GM19452 (cell line): ENCODE results near the gene IDH3G.
A peak's percentile ranks its signal among the peaks of the same experiment; 100 is the strongest.

ENCODE experiments used
- ATAC-seq: cut with Tn5 transposase; IDR thresholded peaks from one replicate; pipeline ENCODE4 v1.9.1; 2021; ENCODE audit not compliant: unreplicated experiment

The IDH3G gene

GRCh38 chrX:153773741-153774575 is 20.2 kb downstream of the IDH3G start:
- ATAC-seq, result no peak

- ATAC-seq, result no peak
Observed at GRCh38 chrX:153773218-153773611, 21.0 kb downstream of the IDH3G start.

DNA sequence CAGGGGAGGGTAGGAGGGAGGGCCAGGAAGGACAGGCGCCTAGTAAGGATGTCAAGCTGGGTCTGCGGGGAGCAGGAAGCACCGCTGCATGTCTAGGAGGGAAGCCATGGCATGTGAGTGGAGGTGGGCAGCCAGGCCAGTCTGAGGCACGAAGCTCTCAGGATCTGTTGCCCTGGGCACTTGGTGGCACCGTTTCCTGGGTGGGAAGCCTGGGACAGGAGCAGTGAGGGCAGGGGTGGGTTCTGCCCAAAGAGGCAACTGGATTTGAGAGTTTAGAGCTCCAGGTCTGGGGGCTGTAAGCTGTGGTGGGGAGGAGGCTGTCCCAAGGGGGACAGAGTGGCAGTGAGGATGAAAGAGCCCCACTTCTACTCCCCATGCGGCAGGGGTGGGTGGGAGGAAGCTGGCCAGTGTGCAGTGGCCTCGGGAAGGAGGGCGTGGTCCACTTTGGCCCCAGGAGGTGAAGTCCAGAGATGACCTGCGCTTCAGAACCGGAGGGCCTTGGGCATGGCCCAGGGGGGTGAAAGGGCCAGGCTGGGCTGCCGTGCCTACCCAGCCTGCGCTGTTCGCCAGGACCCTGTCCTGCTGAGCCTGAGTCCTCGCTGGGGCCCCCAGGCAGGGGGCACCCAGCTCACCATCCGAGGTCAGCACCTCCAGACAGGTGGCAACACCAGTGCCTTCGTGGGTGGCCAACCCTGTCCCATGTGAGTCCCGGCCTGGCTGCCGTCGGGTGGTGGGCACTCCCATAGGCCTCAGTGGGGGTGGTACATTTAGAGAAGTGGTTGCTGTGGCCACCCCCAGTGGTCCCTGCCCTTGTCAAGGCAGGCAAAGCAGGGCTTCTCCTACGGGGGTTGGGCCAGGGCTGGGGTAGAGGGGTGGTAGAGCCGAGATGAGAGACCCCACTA is 21.6 kb downstream of the IDH3G start:
- ATAC-seq, result no peak

GRCh38 chrX:153771415-153772315 is 22.5 kb downstream of the IDH3G start:
- ATAC-seq, result no peak

GRCh38 chrX:153770601-153771414 is 23.4 kb downstream of the IDH3G start:
- no peak for ATAC-seq

- ATAC-seq, result no peak
Observed at GRCh38 chrX:153769865-153770600, 24.1 kb downstream of the IDH3G start.

GRCh38 chrX:153769158-153769864 is 24.9 kb downstream of the IDH3G start:
- no peak for ATAC-seq

- ATAC-seq, result no peak
Observed at GRCh38 chrX:153768311-153769157, 25.6 kb downstream of the IDH3G start.

DNA sequence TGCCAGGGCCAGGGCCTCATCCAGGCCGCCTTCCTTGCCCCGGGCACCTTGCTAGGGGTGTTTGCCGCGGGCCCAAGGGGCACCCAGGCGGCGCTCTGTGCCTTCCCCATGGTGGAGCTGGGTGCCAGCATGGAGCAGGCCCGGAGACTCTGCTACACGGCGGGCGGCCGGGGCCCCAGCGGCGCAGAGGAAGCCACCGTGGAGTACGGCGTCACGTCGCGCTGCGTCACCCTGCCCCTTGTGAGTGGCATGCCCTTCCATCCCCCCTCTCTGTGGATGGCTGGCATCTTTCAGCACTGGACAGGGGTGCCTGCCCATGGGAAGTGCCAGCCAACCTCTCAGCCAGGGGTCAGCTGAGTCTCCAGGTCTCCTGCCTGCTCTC is 26.5 kb downstream of the IDH3G start:
- ATAC-seq, result no peak

GRCh38 chrX:153766871-153767673 is 27.1 kb downstream of the IDH3G start:
- ATAC-seq, result no peak

GRCh38 chrX:153766098-153766817 is 27.9 kb downstream of the IDH3G start:
- ATAC-seq, result no peak

DNA sequence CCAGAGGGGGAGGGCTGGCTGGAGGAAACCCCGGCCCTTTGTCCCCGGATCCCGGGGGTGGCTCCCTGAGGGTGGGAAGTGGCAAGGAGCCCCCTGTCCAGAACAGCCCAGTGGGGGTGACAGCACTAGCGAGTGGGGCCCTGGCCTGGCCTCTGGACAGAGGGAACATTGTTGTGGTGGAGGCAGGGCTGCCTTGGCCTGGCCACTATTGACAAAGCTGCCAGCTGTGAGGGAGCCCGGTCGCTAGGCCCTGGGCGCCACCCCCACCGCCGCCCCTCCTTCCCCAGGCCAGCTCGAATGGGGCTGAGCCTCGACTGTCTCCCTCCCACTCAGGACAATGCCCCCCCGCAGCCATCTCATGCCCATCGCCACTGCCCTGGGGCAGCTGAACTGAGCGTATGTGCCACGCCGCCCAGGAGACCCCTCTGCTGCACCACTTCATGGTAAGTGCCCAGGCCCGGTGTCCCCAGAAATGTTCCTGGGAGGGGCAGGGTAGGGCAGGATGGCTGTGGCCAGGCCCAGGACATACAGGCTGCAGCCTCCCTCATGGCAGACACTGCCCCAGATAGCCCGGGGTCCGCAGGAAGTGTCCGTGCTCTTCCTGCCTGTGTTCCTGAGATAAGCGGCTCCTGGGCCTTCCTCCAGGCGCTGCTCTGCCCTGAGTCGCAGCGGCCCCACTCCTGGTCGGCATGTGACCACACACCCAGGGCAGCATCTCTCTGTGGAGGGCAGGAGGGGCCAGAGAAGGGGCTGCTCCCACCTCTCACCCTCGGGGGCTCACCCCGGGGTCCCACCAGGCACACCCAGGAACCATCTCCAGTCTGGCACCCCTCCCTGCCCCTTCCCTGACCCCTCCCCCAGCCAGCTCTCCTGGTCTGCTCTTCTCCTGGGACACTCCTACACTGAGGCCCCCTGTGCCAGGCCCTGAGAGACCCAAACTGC is 28.8 kb downstream of the IDH3G start:
- no peak for ATAC-seq

DNA sequence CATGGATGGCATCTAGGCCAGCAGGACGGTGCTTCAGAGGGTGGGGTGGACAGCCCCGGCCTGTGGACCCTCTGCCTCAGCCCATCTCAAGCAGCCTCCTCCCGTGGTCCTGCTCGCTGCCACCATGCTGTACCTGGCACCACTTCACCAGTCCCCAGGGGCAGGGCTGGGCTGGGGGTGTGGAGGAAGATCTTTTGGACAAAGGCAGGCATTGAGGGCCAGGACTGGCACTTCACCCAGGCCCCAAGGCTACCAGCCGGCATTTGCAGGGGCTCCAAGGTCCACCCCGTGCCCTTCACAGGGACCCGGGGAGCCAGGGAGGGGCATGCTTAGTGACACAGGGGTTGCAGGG is 29.4 kb downstream of the IDH3G start:
- no peak for ATAC-seq

DNA sequence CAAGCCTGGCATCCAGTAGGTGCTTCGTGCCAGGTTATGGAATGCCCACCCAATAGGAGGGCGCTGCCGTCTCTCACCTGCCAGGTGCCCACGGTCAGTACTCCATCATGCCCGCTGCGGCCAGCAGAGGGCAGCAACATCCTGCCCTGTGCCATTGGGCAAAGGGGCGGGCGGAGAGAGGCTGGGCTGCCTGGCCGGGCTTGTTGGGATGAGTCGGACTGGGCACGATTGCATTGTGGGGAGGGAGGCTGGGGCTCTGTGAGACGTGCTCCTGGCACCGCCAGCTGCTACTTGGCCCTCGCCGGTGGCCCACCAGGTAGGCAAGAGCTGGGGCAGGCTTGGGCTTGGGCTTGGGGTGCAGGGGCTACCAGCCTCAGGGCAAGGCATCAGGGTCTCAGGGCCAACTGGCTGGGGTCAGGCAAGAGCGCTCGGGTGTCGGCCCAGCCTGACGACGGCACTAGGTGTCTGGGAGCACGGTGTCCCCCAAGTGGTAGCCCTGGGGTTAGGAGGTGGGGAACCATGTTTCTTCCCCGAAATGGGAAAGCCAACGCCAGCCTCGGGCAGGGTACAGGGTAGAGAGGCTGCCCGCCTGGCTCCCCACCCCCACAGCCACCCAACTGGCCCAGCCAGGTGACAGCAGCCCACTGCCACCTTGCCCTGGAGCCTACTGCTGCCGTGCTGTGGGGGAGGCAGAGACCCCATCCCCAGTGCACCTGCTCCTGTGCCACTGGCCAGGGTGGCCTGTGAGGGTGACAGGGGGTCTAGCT is 30.0 kb downstream of the IDH3G start, which contains the start of gene PLXNB3:
TSS of gene PLXNB3 (plus strand) at position 261 of the 767 bp plus-strand sequence. CDS start 1,287 bp downstream, outside the sequence.
- ATAC-seq, result peak; percentile 51
